HCT116 (cell line): ENCODE measurements around the gene DNLZ. TPM values are rescaled to one million over a fixed set of nuclear protein-coding genes. Genes with fewer than 3 reads are reported as not detected.

ENCODE experiments used
- ATAC-seq: fragments of 200-7000 bp; cut with Tn5 transposase; 2 replicates; pipeline ENCODE4 v1.9.1; 2020; ENCODE audit warnings: mild to moderate bottlenecking, moderate library complexity
- BruUV-seq: library from RNA; stranded (reverse); fragments of 400-500 nt; replicated peaks from 2 replicates; lab custom pipeline; 2021; lab: Mats Ljungman, UMichigan
- CTCF ChIA-PET: fragments of 300-600 bp; sonication (Branson Sonifier 250); formaldehyde crosslinking; loops from one replicate; lab custom pipeline; 2021; ENCODE audit warnings: antibody characterized with exemption; lab: Charles Lee
- POLR2A ChIA-PET: fragments of 300-600, 350-600 bp; sonication (Branson Sonifier 250); formaldehyde crosslinking; loops from one replicate; lab custom pipeline; 2021; ENCODE audit warnings: antibody characterized with exemption; lab: Charles Lee
- RAD21 ChIA-PET, 2 experiments: fragments of 300-600 bp; sonication (Branson Sonifier 250); formaldehyde crosslinking; loops; one replicate each; lab custom pipeline; 2023; ENCODE audit warnings: low total read pairs in 2 of 2; ENCODE audit not compliant: uncharacterized antibody in 2 of 2, unreplicated experiment in 2 of 2, low non-redundant PET in 1 of 2; lab: Charles Lee
- DNase-seq: peaks from one replicate; pipeline ENCODE4 v3.0.0-alpha.2; 2010; ENCODE audit warnings: low read depth, low spot score
- H2AFZ ChIP-seq: fragments of 200-600 bp; shearing (Covaris generic), sonication (generic); 2 replicates; pipeline ENCODE4 v1.6.1; 2017; ENCODE audit warnings: low read depth, mixed run types, mixed read lengths, antibody characterized with exemption, low read length; ENCODE audit not compliant: poor library complexity, severe bottlenecking
- H3K27ac ChIP-seq: 2 replicates; pipeline ENCODE4 v1.5.1; 2012; ENCODE audit warnings: low read depth, low read length
- H3K27me3 ChIP-seq: fragments of 200-600 bp; sonication (generic); 2 replicates; pipeline ENCODE4 v1.6.1; 2016; ENCODE audit warnings: mixed run types, low read length, mixed read lengths; ENCODE audit not compliant: insufficient read depth
- H3K36me3 ChIP-seq, 2 experiments: fragments of 200-500 bp in 1 of 2; fragments of 200-600 bp in 1 of 2; sonication (Bioruptor generic) in 1 of 2; sonication (generic) in 1 of 2; 2 replicates each; pipeline versions ENCODE4 v1.5.1 to v1.6.1; 2014 to 2016; ENCODE audit warnings: low read length in 2 of 2, inconsistent platforms in 1 of 2, mixed read lengths in 1 of 2, mixed run types in 1 of 2; ENCODE audit not compliant: insufficient read depth in 2 of 2, control insufficient read depth in 1 of 2
- H3K4me1 ChIP-seq, 2 experiments: fragments of 200-600 bp in 1 of 2; sonication (generic) in 1 of 2; 2 replicates each; pipeline versions ENCODE4 v1.5.1 to v1.6.1; 2012 to 2017; ENCODE audit warnings: low read length in 2 of 2, inconsistent platforms in 1 of 2, mild to moderate bottlenecking in 1 of 2, mixed read lengths in 1 of 2, mixed run types in 1 of 2, moderate library complexity in 1 of 2; ENCODE audit not compliant: insufficient read depth in 2 of 2, control insufficient read depth in 1 of 2
- H3K4me2 ChIP-seq: fragments of 200-600 bp; sonication (generic); 2 replicates; pipeline ENCODE4 v1.6.1; 2017; ENCODE audit warnings: mixed run types, low read length, mixed read lengths
- H3K4me3 ChIP-seq, 2 experiments: fragments of 200-600 bp in 1 of 2; sonication (generic) in 1 of 2; replicated peaks in 1 of 2; 2 replicates each; pipeline ENCODE4 v1.5.1; 2011 to 2016; ENCODE audit warnings: low read length in 2 of 2, control low read depth in 1 of 2, low read depth in 1 of 2, mild to moderate bottlenecking in 1 of 2, mixed read lengths in 1 of 2, mixed run types in 1 of 2
- H3K79me2 ChIP-seq: fragments of 200-600 bp; sonication (generic); 2 replicates; pipeline ENCODE4 v1.6.1; 2017; ENCODE audit warnings: mild to moderate bottlenecking, mixed run types, low read length, moderate library complexity, mixed read lengths; ENCODE audit not compliant: insufficient read depth
- H3K9ac ChIP-seq: fragments of 200-600 bp; sonication (generic); 2 replicates; pipeline ENCODE4 v1.6.1; 2016; ENCODE audit warnings: low read length, mixed read lengths
- H3K9me2 ChIP-seq: fragments of 200-600 bp; sonication (generic), shearing (Covaris generic); 2 replicates; pipeline ENCODE4 v1.6.1; 2017; ENCODE audit warnings: mixed run types, mild to moderate bottlenecking, moderate library complexity; ENCODE audit not compliant: insufficient read depth
- H3K9me3 ChIP-seq, 2 experiments: fragments of 200-500 bp in 1 of 2; fragments of 200-600 bp in 1 of 2; sonication (Bioruptor generic) in 1 of 2; sonication (generic) in 1 of 2; 2 replicates each; pipeline ENCODE4 v1.6.1; 2014 to 2017; ENCODE audit warnings: low read length in 2 of 2, mixed read lengths in 2 of 2, inconsistent platforms in 1 of 2, low read depth in 1 of 2, mild to moderate bottlenecking in 1 of 2, mixed run types in 1 of 2, moderate library complexity in 1 of 2; ENCODE audit not compliant: control insufficient read depth in 1 of 2, insufficient read depth in 1 of 2
- H4K20me1 ChIP-seq: fragments of 200-600 bp; sonication (generic), shearing (Covaris generic); 2 replicates; pipeline ENCODE4 v1.6.1; 2017; ENCODE audit warnings: mixed run types, mild to moderate bottlenecking, moderate library complexity; ENCODE audit not compliant: insufficient read depth
- CBX3 ChIP-seq: IDR thresholded peaks from 2 replicates; pipeline ENCODE4 v1.6.1; 2012; ENCODE audit warnings: low read depth
- CTCF ChIP-seq, 3 experiments: fragments of 200-600 bp in 1 of 3; sonication (generic) in 1 of 3; IDR thresholded peaks in 2 of 3; conservative IDR thresholded peaks in 1 of 3; 2 replicates each; pipeline ENCODE4 v1.5.1; 2012 to 2017; ENCODE audit warnings: low read depth in 2 of 3, low read length in 2 of 3, antibody characterized with exemption in 1 of 3, borderline replicate concordance in 1 of 3, control low read depth in 1 of 3, mild to moderate bottlenecking in 1 of 3, mixed read lengths in 1 of 3, mixed run types in 1 of 3, moderate library complexity in 1 of 3; ENCODE audit not compliant: insufficient read depth in 1 of 3
- EGR1 ChIP-seq: IDR thresholded peaks from 2 replicates; pipeline ENCODE4 v1.6.1; 2012; ENCODE audit warnings: low read depth
- EZH2phosphoT487 ChIP-seq: fragments of 200-600 bp; IDR thresholded peaks from 2 replicates; pipeline ENCODE4 v1.6.1; 2018; ENCODE audit warnings: antibody characterized with exemption, borderline replicate concordance
- FOSL1 ChIP-seq: IDR thresholded peaks from 2 replicates; pipeline ENCODE4 v1.6.1; 2012; ENCODE audit warnings: low read depth
- JUND ChIP-seq: IDR thresholded peaks from 2 replicates; pipeline ENCODE4 v1.6.1; 2012
- MAX ChIP-seq: IDR thresholded peaks from 2 replicates; pipeline ENCODE4 v1.6.1; 2012
- POLR2AphosphoS5 ChIP-seq: IDR thresholded peaks from 2 replicates; pipeline ENCODE4 v1.6.1; 2011; ENCODE audit warnings: mild to moderate bottlenecking, low read depth, low read length, moderate library complexity
- RAD21 ChIP-seq: IDR thresholded peaks from 2 replicates; pipeline ENCODE4 v1.6.1; 2012; ENCODE audit warnings: low read depth, mild to moderate bottlenecking
- SP1 ChIP-seq: IDR thresholded peaks from 2 replicates; pipeline ENCODE4 v1.6.1; 2012; ENCODE audit warnings: low read depth
- SRF ChIP-seq: IDR thresholded peaks from 2 replicates; pipeline ENCODE4 v1.6.1; 2012; ENCODE audit warnings: low read depth
- ZBTB33 ChIP-seq: IDR thresholded peaks from 2 replicates; pipeline ENCODE4 v1.6.1; 2011; ENCODE audit warnings: mild to moderate bottlenecking, low read length, moderate library complexity; ENCODE audit not compliant: insufficient replicate concordance; ENCODE audit errors: extremely low read depth
- ZFX ChIP-seq: fragments of 450-650 bp; IDR thresholded peaks from 2 replicates; pipeline ENCODE4 v1.6.1; 2017
- ZNF274 ChIP-seq: fragments of 200-500 bp; sonication (Bioruptor generic); IDR thresholded peaks from 2 replicates; pipeline ENCODE4 v1.6.1; 2014; ENCODE audit warnings: mild to moderate bottlenecking, low read depth, low read length, inconsistent platforms
- intact Hi-C: fragments of 100-400 bp; cut with micrococcal nuclease; formaldehyde crosslinking; loops from 2 replicates; pipeline ENCODE4 v1.10.0; 2022
- total RNA-seq: library from RNA; stranded (reverse); gene quantifications from one replicate; pipeline ENCODE4 v1.2.1, GENCODE V29; 2021; ENCODE audit not compliant: unreplicated experiment
- TF ChIP-seq, protein P1 (sequence below): IDR thresholded peaks from 2 replicates; pipeline ENCODE4 v1.6.1; 2012; ENCODE audit warnings: low read depth

The DNLZ gene
- total RNA-seq, 1 experiment from 2014 or later: 21.9 TPM

- Histone ChIP-seq H3K27ac (no peak overlapping the region), H3K9me3 (no peaks in the 10 kb centered on the region), H2AFZ (no peak overlapping the region), H3K27me3 (no peaks in the 10 kb centered on the region), H3K4me1 (peaks cover 10 to 16% of the 10 kb centered on the region in 2 experiments), H3K36me3 (no peaks in the 10 kb centered on the region), H4K20me1 (no peaks in the 10 kb centered on the region), H3K9ac (no peak overlapping the region), H3K9me2 (no peaks in the 10 kb centered on the region), H3K4me2 (no peak overlapping the region), H3K4me3 (no peak overlapping the region), H3K79me2 (no peaks in the 10 kb centered on the region)
- POLR2A ChIA-PET: no interaction called here
- RAD21 ChIA-PET: no interaction called here
- ATAC-seq (no peak), DNase-seq (no peak)
- TF ChIP-seq JUND (no peak), ZBTB33 (no peak), ZNF274 (no peak), CBX3 (no peak), SRF (no peak), EZH2phosphoT487 (no peak), RAD21 (no peak), POLR2AphosphoS5 (no peak), EGR1 (no peak), FOSL1 (no peak), MAX (no peak), CTCF (IDR thresholded peaks at IDR 0.05 in 2 of 3, conservative IDR thresholded peaks at IDR 0.05 in 1 of 3; ENCODE audit: borderline replicate concordance in 1 of 3, insufficient read depth in 1 of 3, low read depth in 2 of 3, low read length in 2 of 3) (no peak), SP1 (no peak), ZFX (no peak)
- TF ChIP-seq, protein P1, sequence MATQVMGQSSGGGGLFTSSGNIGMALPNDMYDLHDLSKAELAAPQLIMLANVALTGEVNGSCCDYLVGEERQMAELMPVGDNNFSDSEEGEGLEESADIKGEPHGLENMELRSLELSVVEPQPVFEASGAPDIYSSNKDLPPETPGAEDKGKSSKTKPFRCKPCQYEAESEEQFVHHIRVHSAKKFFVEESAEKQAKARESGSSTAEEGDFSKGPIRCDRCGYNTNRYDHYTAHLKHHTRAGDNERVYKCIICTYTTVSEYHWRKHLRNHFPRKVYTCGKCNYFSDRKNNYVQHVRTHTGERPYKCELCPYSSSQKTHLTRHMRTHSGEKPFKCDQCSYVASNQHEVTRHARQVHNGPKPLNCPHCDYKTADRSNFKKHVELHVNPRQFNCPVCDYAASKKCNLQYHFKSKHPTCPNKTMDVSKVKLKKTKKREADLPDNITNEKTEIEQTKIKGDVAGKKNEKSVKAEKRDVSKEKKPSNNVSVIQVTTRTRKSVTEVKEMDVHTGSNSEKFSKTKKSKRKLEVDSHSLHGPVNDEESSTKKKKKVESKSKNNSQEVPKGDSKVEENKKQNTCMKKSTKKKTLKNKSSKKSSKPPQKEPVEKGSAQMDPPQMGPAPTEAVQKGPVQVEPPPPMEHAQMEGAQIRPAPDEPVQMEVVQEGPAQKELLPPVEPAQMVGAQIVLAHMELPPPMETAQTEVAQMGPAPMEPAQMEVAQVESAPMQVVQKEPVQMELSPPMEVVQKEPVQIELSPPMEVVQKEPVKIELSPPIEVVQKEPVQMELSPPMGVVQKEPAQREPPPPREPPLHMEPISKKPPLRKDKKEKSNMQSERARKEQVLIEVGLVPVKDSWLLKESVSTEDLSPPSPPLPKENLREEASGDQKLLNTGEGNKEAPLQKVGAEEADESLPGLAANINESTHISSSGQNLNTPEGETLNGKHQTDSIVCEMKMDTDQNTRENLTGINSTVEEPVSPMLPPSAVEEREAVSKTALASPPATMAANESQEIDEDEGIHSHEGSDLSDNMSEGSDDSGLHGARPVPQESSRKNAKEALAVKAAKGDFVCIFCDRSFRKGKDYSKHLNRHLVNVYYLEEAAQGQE: no peak
- CTCF ChIA-PET: interaction anchor here (0.8 kb wide), 1 partner anchor 32 kb away, joined by 3 read pairs; no protein-coding TSS in a partner anchor
- no TSS peak for BruUV-seq
- intact Hi-C loops: no loop called here
Observed at GRCh38 chr9:136366826-136367225, 3.3 kb upstream of the DNLZ start.
